ENCODE data around the gene CDC16.

CDC16 gene

GRCh38 chr13:114282041-114282670 lies 47.5 kb downstream of the CDC16 start:
- peak; percentile 34 for DNase-seq (ENCODE audit: low read depth)
- peak overlapping the region; percentile 94 for H3K4me3 ChIP-seq (ENCODE audit: low read depth, low read length)
- TF ChIP-seq, protein P1, sequence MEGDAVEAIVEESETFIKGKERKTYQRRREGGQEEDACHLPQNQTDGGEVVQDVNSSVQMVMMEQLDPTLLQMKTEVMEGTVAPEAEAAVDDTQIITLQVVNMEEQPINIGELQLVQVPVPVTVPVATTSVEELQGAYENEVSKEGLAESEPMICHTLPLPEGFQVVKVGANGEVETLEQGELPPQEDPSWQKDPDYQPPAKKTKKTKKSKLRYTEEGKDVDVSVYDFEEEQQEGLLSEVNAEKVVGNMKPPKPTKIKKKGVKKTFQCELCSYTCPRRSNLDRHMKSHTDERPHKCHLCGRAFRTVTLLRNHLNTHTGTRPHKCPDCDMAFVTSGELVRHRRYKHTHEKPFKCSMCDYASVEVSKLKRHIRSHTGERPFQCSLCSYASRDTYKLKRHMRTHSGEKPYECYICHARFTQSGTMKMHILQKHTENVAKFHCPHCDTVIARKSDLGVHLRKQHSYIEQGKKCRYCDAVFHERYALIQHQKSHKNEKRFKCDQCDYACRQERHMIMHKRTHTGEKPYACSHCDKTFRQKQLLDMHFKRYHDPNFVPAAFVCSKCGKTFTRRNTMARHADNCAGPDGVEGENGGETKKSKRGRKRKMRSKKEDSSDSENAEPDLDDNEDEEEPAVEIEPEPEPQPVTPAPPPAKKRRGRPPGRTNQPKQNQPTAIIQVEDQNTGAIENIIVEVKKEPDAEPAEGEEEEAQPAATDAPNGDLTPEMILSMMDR (IDR thresholded peaks at IDR 0.05; ENCODE audit: low read depth, low read length, missing control alignments): no peak

DNA sequence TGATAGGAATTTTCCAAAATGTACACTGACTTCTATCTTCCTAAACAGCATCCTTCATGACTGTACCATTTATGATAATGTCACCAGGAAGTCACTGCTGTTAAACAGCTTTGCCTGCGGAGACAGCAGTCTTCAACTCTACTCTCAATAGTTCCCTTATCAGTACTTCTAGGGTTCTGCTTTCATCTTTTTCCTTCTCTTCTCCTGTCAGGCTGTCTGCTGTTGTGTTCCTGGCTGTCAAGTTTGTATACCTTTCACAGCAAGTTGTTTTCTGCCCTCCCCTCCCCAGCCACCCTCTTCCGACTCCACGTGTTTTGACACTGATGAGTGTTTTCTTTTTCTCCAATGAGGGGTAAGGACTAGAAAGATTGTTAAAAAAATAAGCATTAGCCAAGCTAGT lies 48.9 kb downstream of the CDC16 start:
- DNase-seq (ENCODE audit: low read depth): no peak
- no peak overlapping the region; the same call in 1 of the 2 replicates for H3K4me3 ChIP-seq (ENCODE audit: low read depth, low read length)
- TF ChIP-seq, protein P1 (IDR thresholded peaks at IDR 0.05; ENCODE audit: low read depth, low read length, missing control alignments): no peak

- DNase-seq (ENCODE audit: low read depth): no peak
- H3K4me3 ChIP-seq (ENCODE audit: low read depth, low read length): no peak overlapping the region
- TF ChIP-seq, protein P1 (IDR thresholded peaks at IDR 0.05; ENCODE audit: low read depth, low read length, missing control alignments): no peak
These were observed 50.0 kb downstream of the CDC16 start for GRCh38 chr13:114284680-114285079.

DNA sequence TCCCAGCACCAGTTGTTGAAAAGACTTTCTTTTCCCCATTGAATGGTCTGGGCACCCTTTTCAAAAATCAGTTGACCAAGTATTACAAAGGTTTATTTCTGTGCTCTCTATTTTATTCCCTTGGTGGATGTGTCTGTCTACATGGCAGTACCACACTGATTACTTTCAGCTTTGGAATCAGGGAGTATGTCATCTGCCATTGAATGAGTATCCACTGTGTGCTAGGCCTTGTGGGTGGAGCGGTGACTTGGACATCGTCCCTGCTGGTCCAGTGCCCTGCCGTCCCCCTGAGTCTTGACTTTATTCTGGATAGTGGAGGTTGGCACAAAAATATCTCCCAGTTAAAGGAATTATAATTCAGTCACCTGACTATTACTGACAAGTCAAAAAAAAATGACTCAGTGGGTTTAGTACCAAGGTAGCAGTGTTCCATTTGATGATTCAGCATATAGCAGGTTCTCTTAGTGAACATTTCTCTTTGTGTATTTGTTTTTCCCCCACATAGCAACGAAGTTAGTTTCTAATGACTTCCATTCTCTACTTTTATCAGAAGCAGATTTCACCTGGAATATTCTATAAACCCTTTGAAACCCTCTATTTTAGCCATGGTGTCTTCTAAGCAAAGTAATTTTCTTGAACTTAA lies 50.6 kb downstream of the CDC16 start:
- no peak for DNase-seq (ENCODE audit: low read depth)
- H3K4me3 ChIP-seq (ENCODE audit: low read depth, low read length): no peak overlapping the region
- TF ChIP-seq, protein P1 (IDR thresholded peaks at IDR 0.05; ENCODE audit: low read depth, low read length, missing control alignments): no peak

GRCh38 chr13:114286808-114287207 lies 52.1 kb downstream of the CDC16 start:
- no peak overlapping the region for H3K4me3 ChIP-seq (ENCODE audit: low read depth, low read length)
- no peak for DNase-seq (ENCODE audit: low read depth)
- TF ChIP-seq, protein P1 (IDR thresholded peaks at IDR 0.05; ENCODE audit: low read depth, low read length, missing control alignments): no peak

DNA sequence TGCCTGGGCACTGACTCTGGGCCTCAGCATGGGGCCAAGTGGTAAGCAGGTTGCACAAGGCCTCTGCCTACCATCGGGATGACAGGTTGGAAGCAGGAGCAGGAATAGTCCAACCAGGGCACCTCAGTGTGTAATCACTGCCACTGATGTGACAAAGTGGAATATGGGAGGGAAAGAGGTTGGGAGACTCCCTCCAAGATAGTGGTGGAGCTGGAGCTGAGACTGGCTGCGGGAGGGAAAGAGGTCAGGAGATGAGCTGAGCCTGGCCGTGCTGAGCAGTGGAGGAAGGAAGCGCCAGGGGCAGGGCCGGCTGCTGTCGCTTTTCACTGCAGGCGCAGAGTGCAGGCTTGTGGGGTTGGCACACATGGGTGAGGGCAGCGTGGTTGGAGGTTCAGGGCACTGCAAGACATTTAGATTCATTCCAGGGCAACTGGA lies 53.5 kb downstream of the CDC16 start:
- DNase-seq (ENCODE audit: low read depth): no peak
- H3K4me3 ChIP-seq (ENCODE audit: low read depth, low read length): no peak overlapping the region
- TF ChIP-seq, protein P1 (IDR thresholded peaks at IDR 0.05; ENCODE audit: low read depth, low read length, missing control alignments): no peak

- TF ChIP-seq, protein P1 (IDR thresholded peaks at IDR 0.05; ENCODE audit: low read depth, low read length, missing control alignments): no peak
- no peak for DNase-seq (ENCODE audit: low read depth)
- no peak overlapping the region for H3K4me3 ChIP-seq (ENCODE audit: low read depth, low read length)
These were observed 61.8 kb downstream of the CDC16 start for GRCh38 chr13:114296448-114296847.

Measured in GM12864 (cell line).